Naive B cell (primary cell): ENCODE results near the gene CDC42EP1. TPM values are rescaled to one million over a fixed set of nuclear protein-coding genes. Genes with fewer than 3 reads are reported as not detected.

ENCODE experiments used
- polyA plus RNA-seq, 6 donors: library from polyadenylated mRNA; unstranded; fragments of 300-500 nt; fragmentation: Illumina TruSeq; gene quantifications; one replicate each; pipeline ENCODE4 v1.2.3, GENCODE V29; 2021; ENCODE audit warnings: low read depth in 6 of 6

CDC42EP1 gene
- polyA plus RNA-seq, 6 donors from 2014 or later = 0.22 to 0.82 (median 0.26) TPM; not detected in 1

Other genes with a start within 250 kb of the CDC42EP1 start
- not detected for gene ELFN2, start 133.0 kb upstream of the CDC42EP1 start, polyA plus RNA-seq
- 100 to 1,000 TPM; 145 to 298 (median 186) TPM for gene MFNG, start 74.1 kb upstream of the CDC42EP1 start, polyA plus RNA-seq
- not detected for gene CARD10, start 41.1 kb upstream of the CDC42EP1 start, polyA plus RNA-seq
- gene LGALS2, start 19.6 kb downstream of the CDC42EP1 start, polyA plus RNA-seq = 1 to 10 TPM in 1 of 6 donors, under 1 TPM in 3, not detected in 2; 0.60 to 2.6 (median 0.66) TPM
- gene GGA1, start 48.4 kb downstream of the CDC42EP1 start, polyA plus RNA-seq = 10 to 100 TPM; 15.5 to 28.9 (median 24.2) TPM
- 1 to 10 TPM; 2.7 to 8.0 (median 3.2) TPM for gene SH3BP1, start 79.2 kb downstream of the CDC42EP1 start, polyA plus RNA-seq
- 10 to 100 TPM in 1 of 6 donors, 1 to 10 TPM in 5; 4.0 to 14.3 (median 7.6) TPM for gene PDXP, start 98.2 kb downstream of the CDC42EP1 start, polyA plus RNA-seq
- gene LGALS1, start 115.2 kb downstream of the CDC42EP1 start, polyA plus RNA-seq = 10 to 100 TPM in 4 of 6 donors, 1 to 10 TPM in 2; 4.1 to 35.3 (median 12.8) TPM
- 10 to 100 TPM; 35.7 to 60.6 (median 40.2) TPM for gene NOL12, start 125.9 kb downstream of the CDC42EP1 start, polyA plus RNA-seq
- 10 to 100 TPM; 13.7 to 19.5 (median 16.2) TPM for gene TRIOBP, start 136.6 kb downstream of the CDC42EP1 start, polyA plus RNA-seq
- gene GCAT, start 247.5 kb downstream of the CDC42EP1 start, polyA plus RNA-seq = not detected